Measurements from ENCODE around the gene MBD1.
"Not testable (repeated sequence)": the region's sequence is repeated elsewhere in the genome, so short reads cannot be mapped to it uniquely, and the experiment has no call there.

The MBD1 gene

GRCh38 chr18:50313031-50313607 is 31.8 kb upstream of the MBD1 start:
- H3K4me3 ChIP-seq (ENCODE audit: low read depth, low read length): no peak overlapping the region

GRCh38 chr18:50312296-50313030 is 31.1 kb upstream of the MBD1 start:
- H3K4me3 ChIP-seq (ENCODE audit: low read depth, low read length): no peak overlapping the region
- no peak for TF ChIP-seq CTCF (IDR thresholded peaks at IDR 0.05; ENCODE audit: borderline replicate concordance, insufficient read depth, low read depth, low read length)

More at GRCh38 chr18:50313031-50313607, 31.8 kb upstream of the MBD1 start:
- TF ChIP-seq CTCF (IDR thresholded peaks at IDR 0.05; ENCODE audit: borderline replicate concordance, insufficient read depth, low read depth, low read length): no peak

DNA sequence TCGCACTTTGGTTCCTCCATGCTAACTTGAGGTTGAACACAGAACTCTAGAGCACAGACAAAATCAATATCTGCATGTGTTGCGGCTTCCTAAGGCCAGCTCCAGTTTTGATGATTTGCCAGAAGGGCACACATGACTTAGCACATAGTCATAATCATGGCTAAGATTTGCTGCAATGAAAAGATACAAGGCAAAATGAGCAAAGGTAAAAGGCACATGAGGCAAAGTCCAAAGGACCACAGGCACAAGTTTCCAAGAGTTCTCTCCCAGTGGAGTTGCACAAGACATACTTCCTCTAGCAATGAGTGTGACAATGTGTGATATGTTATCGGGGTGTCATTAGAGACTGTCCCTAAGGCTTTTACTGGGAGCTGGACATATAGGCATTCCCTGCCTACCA is 30.3 kb upstream of the MBD1 start:
- no peak for TF ChIP-seq CTCF (IDR thresholded peaks at IDR 0.05; ENCODE audit: borderline replicate concordance, insufficient read depth, low read depth, low read length)
- no peak overlapping the region for H3K4me3 ChIP-seq (ENCODE audit: low read depth, low read length)

- no peak for TF ChIP-seq CTCF (IDR thresholded peaks at IDR 0.05; ENCODE audit: borderline replicate concordance, insufficient read depth, low read depth, low read length)
- H3K4me3 ChIP-seq (ENCODE audit: low read depth, low read length): no peak overlapping the region
These were observed 28.8 kb upstream of the MBD1 start for GRCh38 chr18:50310080-50310479.

DNA sequence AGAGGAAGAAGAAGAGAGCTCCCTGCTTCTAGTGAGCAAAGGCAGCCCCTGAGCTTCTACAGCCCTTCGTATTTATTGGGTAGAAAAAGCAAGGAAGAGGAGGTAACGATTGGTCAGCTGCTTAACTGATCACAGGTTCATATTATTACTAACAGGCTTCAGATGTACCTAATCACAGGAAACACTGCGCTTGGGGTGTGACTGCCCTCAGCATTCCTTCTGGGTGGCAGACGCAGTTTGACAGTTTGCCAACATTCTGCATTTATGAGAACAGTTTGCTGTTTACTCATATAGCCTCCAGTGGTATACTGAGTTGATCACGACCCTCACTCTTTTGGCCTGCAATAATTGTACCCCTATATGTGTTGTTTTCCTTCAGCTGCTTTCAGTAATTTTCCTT is 27.5 kb upstream of the MBD1 start:
- H3K4me3 ChIP-seq (ENCODE audit: low read depth, low read length): not testable (repeated sequence)

DNA sequence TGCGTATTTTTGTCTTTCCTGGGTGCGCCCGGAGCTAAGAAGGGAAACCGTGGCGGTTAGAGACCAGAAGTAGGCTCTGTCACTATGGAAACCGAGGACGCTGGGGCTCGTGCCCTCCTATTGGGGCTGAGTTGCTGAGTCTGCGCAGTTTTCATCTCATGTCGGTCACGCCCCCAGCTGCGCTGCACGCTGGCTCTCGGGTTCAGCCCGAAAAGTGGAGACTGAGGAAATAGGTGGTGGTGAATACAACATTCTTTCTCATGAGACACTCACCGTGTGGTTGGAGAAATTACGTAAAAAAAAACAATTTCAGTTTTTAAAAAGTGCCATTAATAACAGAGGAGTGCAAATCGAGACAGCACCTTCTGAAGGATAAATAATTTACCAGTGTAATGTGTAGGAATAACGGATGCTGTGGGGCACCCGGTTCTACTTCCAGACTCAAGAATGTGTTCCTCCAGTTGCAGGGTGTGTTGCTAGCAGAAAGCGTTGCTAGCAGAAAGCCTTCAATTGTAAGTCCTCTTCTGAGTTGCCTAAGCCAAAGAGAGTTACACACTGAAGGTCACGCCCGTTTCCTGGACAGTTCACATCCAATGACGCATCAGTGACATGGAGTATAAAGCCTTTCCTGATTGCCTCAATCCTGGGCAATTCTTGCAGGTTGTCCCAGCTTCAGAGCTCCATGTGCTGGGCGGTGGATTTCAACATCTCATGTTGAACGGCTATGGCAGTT is 26.6 kb upstream of the MBD1 start:
- TF ChIP-seq CTCF (IDR thresholded peaks at IDR 0.05; ENCODE audit: borderline replicate concordance, insufficient read depth, low read depth, low read length): no peak

GRCh38 chr18:50307400-50307737 is 26.0 kb upstream of the MBD1 start:
- peak overlapping the region; percentile 12 for H3K4me3 ChIP-seq (ENCODE audit: low read depth, low read length)
- no peak for TF ChIP-seq CTCF (IDR thresholded peaks at IDR 0.05; ENCODE audit: borderline replicate concordance, insufficient read depth, low read depth, low read length)

More for the DNA sequence above, 26.6 kb upstream of the MBD1 start:
- H3K4me3 ChIP-seq (ENCODE audit: low read depth, low read length): peak overlapping the region; percentile 32

Measured in GM12875 (cell line).